Esophagus squamous epithelium (tissue), 5 donors: ENCODE measurements around the gene CTTNBP2. TPM values are rescaled to one million over a fixed set of nuclear protein-coding genes. Genes with fewer than 3 reads are reported as not detected.

Experiments
- DNase-seq: peaks from one replicate; lab custom pipeline; 2025; lab: John Stamatoyannopoulos, UW
- H3K27ac ChIP-seq, 4 donors: fragments of 200-600 bp; sonication (generic); one replicate each; pipeline ENCODE4 v1.5.1; 2016 to 2019; ENCODE audit warnings: mild to moderate bottlenecking in 1 of 4
- H3K27me3 ChIP-seq, 4 donors: fragments of 200-600 bp; sonication (generic); 1 replicate in 3 of 4; 2 replicates in 1 of 4; pipeline versions ENCODE4 v1.5.1 to v1.6.0; 2017 to 2021; ENCODE audit warnings: antibody characterized with exemption in 1 of 4
- H3K36me3 ChIP-seq, 3 donors: fragments of 200-600 bp; sonication (generic); one replicate each; pipeline ENCODE4 v1.5.1; 2016 to 2019
- H3K4me1 ChIP-seq, 3 donors: fragments of 200-600 bp; sonication (generic); one replicate each; pipeline ENCODE4 v1.5.1; 2017 to 2019
- H3K4me3 ChIP-seq, 4 donors: fragments of 200-600 bp; sonication (generic); 1 replicate in 3 of 4; 2 replicates in 1 of 4; pipeline ENCODE4 v1.5.1; 2016 to 2019; ENCODE audit warnings: mild to moderate bottlenecking in 2 of 4, moderate library complexity in 1 of 4
- H3K9me3 ChIP-seq, 3 donors: fragments of 200-600 bp; sonication (generic); one replicate each; pipeline ENCODE4 v1.5.1; 2016 to 2019
- POLR2A ChIP-seq, 4 donors: fragments of 450-650 bp; IDR thresholded peaks; one replicate each; pipeline ENCODE4 v1.6.1; 2017; ENCODE audit warnings: antibody characterized with exemption in 4 of 4, mild to moderate bottlenecking in 4 of 4, moderate library complexity in 3 of 4
- WGBS, 2 donors: methylation state at CpG; one replicate each; pipeline ENCODE4 v1.1.5; 2018; 5-methylcytosine and 5-hydroxymethylcytosine counted together
- intact Hi-C: fragments of 100-400 bp; cut with DNase I; formaldehyde crosslinking; loops from one replicate; pipeline ENCODE4 v1.15.0; 2022
- total RNA-seq, 4 donors: library from RNA; depleted of rRNA; stranded (reverse); fragments of >200 nt; gene quantifications; one replicate each; pipeline ENCODE4 v1.1.0, GENCODE V29; 2016
- TF ChIP-seq, protein P1 (sequence below), 6 experiments: fragments of 450-650 bp in 4 of 6; fragments of 200-600 bp in 2 of 6; sonication (generic) in 2 of 6; IDR thresholded peaks; one replicate each; pipeline ENCODE4 v1.5.1; 2016 to 2019; ENCODE audit warnings: antibody characterized with exemption in 6 of 6, mild to moderate bottlenecking in 4 of 6, moderate library complexity in 4 of 6
- donor health status: DM: yes; HTN: yes; CAD: no.

Gene CTTNBP2
- total RNA-seq, 4 donors from 2014 or later: 8.5 to 31.5 (median 19.6) TPM

DNA sequence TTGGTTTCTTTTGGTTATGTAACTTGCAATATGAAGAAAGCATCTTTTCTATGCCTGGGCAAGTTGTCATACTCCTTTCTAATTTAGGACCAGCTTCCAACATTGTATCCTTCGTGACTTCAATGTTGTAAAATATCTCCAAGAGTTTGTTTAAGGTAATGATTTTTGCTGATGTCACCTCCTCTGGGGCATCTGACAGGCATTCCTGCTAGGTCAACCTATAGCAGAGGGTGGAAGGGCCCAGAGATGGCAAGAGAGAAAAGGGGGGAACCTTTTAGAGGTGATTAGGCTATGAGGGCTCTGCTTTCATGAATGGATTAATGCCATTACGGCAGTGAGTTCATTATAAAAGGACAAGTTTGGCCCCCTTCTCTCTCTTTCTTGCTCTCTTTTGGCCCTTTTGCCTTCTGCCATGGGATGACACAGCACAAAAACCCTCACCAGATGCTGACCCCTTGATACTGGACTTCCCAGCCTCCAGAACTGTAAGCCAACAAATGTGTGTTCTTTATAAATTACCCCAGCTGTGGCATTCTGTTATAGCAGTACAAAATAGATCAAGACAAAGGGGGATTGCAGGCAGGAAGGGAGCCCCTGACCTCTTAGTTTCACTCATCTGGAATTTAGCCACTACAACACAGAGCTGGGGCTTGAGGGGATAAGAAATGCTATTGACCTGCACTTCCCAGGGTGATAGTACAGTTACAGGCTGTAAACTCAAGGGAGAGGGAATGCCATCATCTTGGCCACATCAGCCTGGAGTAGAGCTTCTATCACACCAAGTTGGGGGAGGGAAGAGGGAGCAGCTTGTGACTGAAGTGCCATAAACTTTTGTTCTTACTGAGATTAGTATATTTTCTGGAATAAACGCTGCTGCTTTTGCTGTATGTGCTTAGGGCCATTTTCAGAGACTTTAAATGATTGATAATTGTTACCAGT, 197.5 kb downstream of the CTTNBP2 start:
- Histone ChIP-seq H3K4me3 (no peak overlapping the region), H3K27ac (no peak overlapping the region), H3K36me3 (no peaks in the 10 kb centered on the region), H3K4me1 (peaks cover 0 to 31% (median 0%) of the 10 kb centered on the region in 3 donors), H3K27me3 (no peaks in the 10 kb centered on the region), H3K9me3 (no peaks in the 10 kb centered on the region)
- 56 to 60% methylated on average over 3 of the region's 3 CpGs for WGBS, 2 donors
- DNase-seq: no peak
- intact Hi-C loops: no loop called here
- TF ChIP-seq, protein P1, sequence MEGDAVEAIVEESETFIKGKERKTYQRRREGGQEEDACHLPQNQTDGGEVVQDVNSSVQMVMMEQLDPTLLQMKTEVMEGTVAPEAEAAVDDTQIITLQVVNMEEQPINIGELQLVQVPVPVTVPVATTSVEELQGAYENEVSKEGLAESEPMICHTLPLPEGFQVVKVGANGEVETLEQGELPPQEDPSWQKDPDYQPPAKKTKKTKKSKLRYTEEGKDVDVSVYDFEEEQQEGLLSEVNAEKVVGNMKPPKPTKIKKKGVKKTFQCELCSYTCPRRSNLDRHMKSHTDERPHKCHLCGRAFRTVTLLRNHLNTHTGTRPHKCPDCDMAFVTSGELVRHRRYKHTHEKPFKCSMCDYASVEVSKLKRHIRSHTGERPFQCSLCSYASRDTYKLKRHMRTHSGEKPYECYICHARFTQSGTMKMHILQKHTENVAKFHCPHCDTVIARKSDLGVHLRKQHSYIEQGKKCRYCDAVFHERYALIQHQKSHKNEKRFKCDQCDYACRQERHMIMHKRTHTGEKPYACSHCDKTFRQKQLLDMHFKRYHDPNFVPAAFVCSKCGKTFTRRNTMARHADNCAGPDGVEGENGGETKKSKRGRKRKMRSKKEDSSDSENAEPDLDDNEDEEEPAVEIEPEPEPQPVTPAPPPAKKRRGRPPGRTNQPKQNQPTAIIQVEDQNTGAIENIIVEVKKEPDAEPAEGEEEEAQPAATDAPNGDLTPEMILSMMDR (IDR thresholded peaks at IDR 0.05): no peak
- no peak for TF ChIP-seq POLR2A (IDR thresholded peaks at IDR 0.05)

DNA sequence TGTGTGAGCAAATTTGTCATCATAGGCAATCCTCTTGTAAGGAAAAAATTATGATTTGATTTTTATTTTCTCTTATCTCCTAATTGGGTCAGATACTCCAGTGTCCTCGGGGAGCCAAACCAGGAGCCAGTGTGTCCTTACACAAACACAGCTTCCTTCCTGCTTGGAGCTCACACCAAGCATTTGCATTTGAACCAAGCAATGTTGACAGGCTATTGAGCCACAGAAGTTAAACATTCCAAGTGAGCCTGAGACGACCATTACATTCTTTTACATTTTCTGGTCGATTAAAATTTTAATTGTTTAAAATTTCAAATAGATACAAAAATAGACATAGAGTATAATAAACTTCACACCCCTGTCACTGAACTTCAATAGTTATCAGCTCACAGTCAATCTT, 198.6 kb downstream of the CTTNBP2 start:
- intact Hi-C loops: no loop called here
- no peak overlapping the region for H3K27ac ChIP-seq
- H3K36me3 ChIP-seq: no peaks in the 10 kb centered on the region
- H3K9me3 ChIP-seq: no peaks in the 10 kb centered on the region
- no peak overlapping the region for H3K4me3 ChIP-seq
- WGBS, 2 donors: 13 to 18% methylated on average over 3 of the region's 3 CpGs
- no peaks in the 10 kb centered on the region for H3K27me3 ChIP-seq
- DNase-seq: no peak
- no peak for TF ChIP-seq POLR2A (IDR thresholded peaks at IDR 0.05)
- TF ChIP-seq, protein P1 (IDR thresholded peaks at IDR 0.05): no peak
- H3K4me1 ChIP-seq: peaks cover 0 to 31% (median 0%) of the 10 kb centered on the region in 3 donors

DNA sequence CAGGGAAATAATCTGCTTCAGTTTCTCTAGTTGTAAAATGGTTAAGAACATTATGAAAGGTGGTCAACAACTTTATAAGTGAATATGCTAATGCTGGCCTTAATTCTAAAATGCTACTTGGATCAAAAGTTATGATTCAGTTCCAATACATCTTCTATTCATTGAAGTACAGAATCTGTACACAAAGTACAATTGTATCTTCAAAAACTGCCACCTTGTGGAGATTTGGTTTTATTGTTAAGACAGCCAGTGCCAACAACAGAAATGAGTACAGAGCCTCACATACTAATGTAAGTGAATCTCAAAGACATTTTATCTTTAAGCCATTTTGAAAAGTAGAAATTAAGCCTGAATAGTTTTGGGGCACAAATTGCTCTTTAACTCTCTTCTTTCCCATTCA, 199.4 kb downstream of the CTTNBP2 start:
- H3K9me3 ChIP-seq: no peaks in the 10 kb centered on the region
- no peaks in the 10 kb centered on the region for H3K36me3 ChIP-seq
- peak overlapping the region; percentile 45 to 88 (median 80) for H3K27ac ChIP-seq
- H3K4me1 ChIP-seq: peaks cover 0 to 31% (median 0%) of the 10 kb centered on the region in 3 donors
- no peak for TF ChIP-seq POLR2A (IDR thresholded peaks at IDR 0.05)
- TF ChIP-seq, protein P1 (IDR thresholded peaks at IDR 0.05): peak in 4 of 6 experiments; percentile 14 to 67 (median 42)
- peak overlapping the region in 3 of 4 donors; percentile 3 to 31 (median 11) for H3K4me3 ChIP-seq
- intact Hi-C loops: no loop called here
- H3K27me3 ChIP-seq: no peaks in the 10 kb centered on the region
- DNase-seq: no peak

DNA sequence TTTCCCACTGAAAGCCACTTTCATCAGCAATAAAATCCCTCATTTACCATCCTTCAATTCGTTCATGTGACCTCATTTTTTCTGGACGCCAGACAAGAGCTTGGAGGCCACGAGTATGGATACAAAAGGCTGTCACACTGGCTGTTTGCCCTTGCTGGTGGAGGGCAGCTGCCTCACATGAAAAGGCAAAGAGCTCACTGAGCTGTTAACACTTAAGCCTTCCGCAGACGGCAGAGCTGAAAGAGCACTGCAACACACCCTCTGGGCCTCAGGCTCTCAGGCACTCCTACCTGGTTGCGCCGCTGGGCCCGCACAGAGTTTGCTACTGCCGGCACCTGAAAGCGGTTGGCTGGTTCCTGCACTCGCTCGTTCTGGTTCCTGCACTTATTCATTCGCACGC, 199.9 kb downstream of the CTTNBP2 start:
- H3K4me3 ChIP-seq: peak overlapping the region in 3 of 4 donors; percentile 3 to 31 (median 11)
- no peaks in the 10 kb centered on the region for H3K9me3 ChIP-seq
- H3K27ac ChIP-seq: peak overlapping the region; percentile 45 to 88 (median 80)
- H3K36me3 ChIP-seq: no peaks in the 10 kb centered on the region
- H3K4me1 ChIP-seq: peaks cover 0 to 31% (median 0%) of the 10 kb centered on the region in 3 donors
- intact Hi-C loops: no loop called here
- TF ChIP-seq POLR2A (IDR thresholded peaks at IDR 0.05): no peak
- TF ChIP-seq, protein P1 (IDR thresholded peaks at IDR 0.05): no peak
- no peaks in the 10 kb centered on the region for H3K27me3 ChIP-seq
- WGBS, 2 donors: 23 to 54% methylated on average over 6 to 14 of the region's 14 CpGs
- DNase-seq: no peak

DNA sequence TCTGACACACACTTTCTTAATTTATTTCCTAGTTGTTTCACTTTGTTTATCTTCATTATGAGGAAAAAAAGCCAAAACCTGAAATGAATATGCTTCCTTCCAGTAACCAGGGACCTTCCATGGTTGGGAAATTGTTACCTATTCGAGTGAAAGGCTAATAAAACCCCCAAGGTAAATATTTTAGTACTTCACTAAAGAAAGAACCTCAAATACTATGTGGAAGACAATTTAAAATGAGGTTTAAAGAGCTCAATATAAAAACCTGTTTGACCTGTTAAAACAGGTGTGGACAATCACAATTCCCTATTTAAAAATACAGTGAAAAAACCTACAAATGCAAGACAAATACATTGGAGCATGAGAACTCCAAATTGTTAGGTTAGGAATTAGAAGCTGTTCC, 200.8 kb downstream of the CTTNBP2 start:
- TF ChIP-seq, protein P1 (IDR thresholded peaks at IDR 0.05): no peak
- TF ChIP-seq POLR2A (IDR thresholded peaks at IDR 0.05): no peak
- DNase-seq: no peak
- intact Hi-C loops: no loop called here
- Histone ChIP-seq H3K36me3 (no peaks in the 10 kb centered on the region), H3K9me3 (no peaks in the 10 kb centered on the region), H3K4me1 (peaks cover 0 to 31% (median 0%) of the 10 kb centered on the region in 3 donors), H3K4me3 (peak overlapping the region in 1 of 4 donors; percentile 3), H3K27me3 (no peaks in the 10 kb centered on the region), H3K27ac (peak overlapping the region in 3 of 4 donors; percentile 77 to 88 (median 84))
- 21 to 30% methylated on average over 1 of the region's 1 CpG for whole genome bisulfite sequencing, 2 donors
